BLaER1 (cell line): Measurements from ENCODE around the gene FAAH.

Source experiments
- H3K27ac ChIP-seq: shearing (Covaris generic); formaldehyde crosslinking; 2 replicates; pipeline ENCODE4 v1.8.1; 2022
- H3K27me3 ChIP-seq: shearing (Covaris generic); formaldehyde crosslinking; 2 replicates; pipeline ENCODE4 v1.8.1; 2022
- H3K36me3 ChIP-seq: shearing (Covaris generic); formaldehyde crosslinking; 2 replicates; pipeline ENCODE4 v1.8.1; 2022
- H3K4me1 ChIP-seq: shearing (Covaris generic); formaldehyde crosslinking; 2 replicates; pipeline ENCODE4 v1.8.1; 2022
- H3K4me2 ChIP-seq: shearing (Covaris generic); formaldehyde crosslinking; 2 replicates; pipeline ENCODE4 v1.8.1; 2022
- H3K4me3 ChIP-seq: shearing (Covaris generic); formaldehyde crosslinking; 2 replicates; pipeline ENCODE4 v1.8.1; 2022
- H3K9ac ChIP-seq: shearing (Covaris generic); formaldehyde crosslinking; 2 replicates; pipeline ENCODE4 v1.8.1; 2022
- H3K9me3 ChIP-seq: shearing (Covaris generic); formaldehyde crosslinking; 2 replicates; pipeline ENCODE4 v1.8.1; 2022
- H4K20me1 ChIP-seq: shearing (Covaris generic); formaldehyde crosslinking; 2 replicates; pipeline ENCODE4 v1.8.1; 2022
- Cebpa-rat ChIP-seq: shearing (Covaris generic); IDR thresholded peaks from 2 replicates; pipeline ENCODE4 v1.8.1; 2022

Gene FAAH

DNA sequence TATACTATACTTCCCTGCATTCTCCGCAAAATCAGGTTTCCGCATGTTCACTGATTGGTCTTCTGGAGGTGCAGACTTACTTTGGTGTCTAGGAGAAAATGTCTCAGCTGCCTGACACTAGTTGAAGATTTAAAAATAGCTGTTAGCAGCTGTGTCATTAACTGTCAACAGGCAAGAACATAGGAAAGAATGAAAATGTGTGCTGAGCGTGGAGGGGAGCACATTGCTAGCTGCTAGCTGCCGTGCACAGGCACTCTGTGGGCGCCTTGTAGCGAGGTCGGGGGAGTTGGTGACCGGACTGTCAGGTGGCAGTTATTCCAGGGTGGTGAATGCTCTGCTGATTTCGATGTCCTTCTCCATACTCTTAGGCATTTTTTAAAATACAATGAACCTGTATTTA, 5.2 kb downstream of the FAAH start:
- Histone ChIP-seq H3K36me3 (peaks cover 17% of the 10 kb centered on the region), H3K4me2 (peak overlapping the region; percentile 95), H3K9ac (peak overlapping the region; percentile 63; the same call in 1 of the 2 replicates), H3K4me3 (peak overlapping the region; percentile 55), H4K20me1 (peaks cover 41% of the 10 kb centered on the region), H3K27ac (peak overlapping the region; percentile 80), H3K27me3 (no peaks in the 10 kb centered on the region), H3K9me3 (no peaks in the 10 kb centered on the region), H3K4me1 (peaks cover 88% of the 10 kb centered on the region)
- TF ChIP-seq Cebpa-rat, result no peak

DNA sequence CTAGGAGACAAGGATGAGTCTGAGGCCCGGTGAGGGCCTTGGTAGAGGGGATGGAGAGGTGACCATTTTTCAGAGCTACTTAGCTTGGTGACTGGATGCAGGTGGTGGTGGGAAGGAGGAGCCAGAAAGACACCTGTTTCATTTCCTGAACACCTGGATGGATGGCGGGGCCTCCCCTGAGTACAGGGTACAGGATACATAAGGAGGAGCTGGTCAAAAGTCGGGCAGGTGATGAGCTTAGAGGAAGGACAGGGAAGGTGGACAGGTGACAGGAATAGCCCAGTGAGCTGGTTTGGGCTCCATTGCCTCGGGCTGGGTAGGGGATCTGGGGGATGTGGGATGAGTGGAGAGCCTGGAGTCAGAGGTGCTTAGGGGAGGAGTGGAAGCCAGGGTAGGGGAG, 6.3 kb downstream of the FAAH start:
- Histone ChIP-seq H3K27ac (peak overlapping the region; percentile 80), H3K4me3 (peak overlapping the region; percentile 55; the same call in 1 of the 2 replicates), H3K9ac (peak overlapping the region; percentile 55; the same call in 1 of the 2 replicates), H3K36me3 (peaks cover 28% of the 10 kb centered on the region), H3K27me3 (no peaks in the 10 kb centered on the region), H3K9me3 (no peaks in the 10 kb centered on the region), H4K20me1 (peaks cover 45% of the 10 kb centered on the region), H3K4me2 (peak overlapping the region; percentile 95), H3K4me1 (peaks cover 89% of the 10 kb centered on the region)
- no peak for TF ChIP-seq Cebpa-rat

DNA sequence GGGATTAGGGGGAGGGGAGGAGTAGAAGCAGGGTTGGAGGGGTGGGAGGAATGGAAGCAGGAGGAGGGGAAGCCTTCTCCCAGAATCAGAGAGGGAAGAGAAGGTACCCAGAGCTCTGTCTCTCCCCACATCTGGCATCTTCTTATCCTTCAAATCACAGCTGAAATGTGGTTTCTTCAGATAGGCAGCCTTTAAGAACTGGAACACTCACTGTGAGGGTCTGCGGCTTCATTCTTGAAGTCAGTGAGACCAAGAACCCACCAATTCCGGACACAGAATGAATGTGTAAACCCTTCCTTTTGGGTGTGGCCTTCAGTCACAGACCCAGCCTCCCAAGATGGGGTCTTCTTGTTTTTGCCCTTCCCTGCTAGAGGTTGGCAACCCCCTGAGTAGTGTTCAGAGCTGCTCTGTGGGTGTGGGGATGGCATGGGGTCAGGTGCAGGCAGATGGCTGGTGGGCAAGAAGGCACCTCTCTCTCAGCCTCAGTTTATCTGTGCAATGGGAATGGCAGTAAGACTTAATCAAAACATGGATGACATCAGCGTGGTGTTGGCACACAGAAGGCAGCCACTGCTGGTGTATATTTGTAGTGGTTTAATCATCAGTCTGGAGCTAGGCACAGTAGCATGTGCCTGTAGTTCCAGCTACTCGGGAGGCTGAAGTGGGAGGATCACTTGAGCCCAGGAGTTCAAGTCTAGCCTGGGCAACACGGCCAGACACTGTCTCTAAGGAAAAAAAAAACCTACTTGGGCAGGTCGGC, 7.2 kb downstream of the FAAH start:
- Histone ChIP-seq H4K20me1 (peaks cover 46% of the 10 kb centered on the region; the same call in 1 of the 2 replicates), H3K36me3 (peaks cover 37% of the 10 kb centered on the region), H3K27me3 (no peaks in the 10 kb centered on the region), H3K4me3 (no peak overlapping the region), H3K9me3 (no peaks in the 10 kb centered on the region), H3K4me2 (peak overlapping the region; percentile 78), H3K27ac (peak overlapping the region; percentile 62), H3K9ac (peak overlapping the region; percentile 25; the same call in 1 of the 2 replicates), H3K4me1 (peaks cover 86% of the 10 kb centered on the region)
- TF ChIP-seq Cebpa-rat, result no peak

DNA sequence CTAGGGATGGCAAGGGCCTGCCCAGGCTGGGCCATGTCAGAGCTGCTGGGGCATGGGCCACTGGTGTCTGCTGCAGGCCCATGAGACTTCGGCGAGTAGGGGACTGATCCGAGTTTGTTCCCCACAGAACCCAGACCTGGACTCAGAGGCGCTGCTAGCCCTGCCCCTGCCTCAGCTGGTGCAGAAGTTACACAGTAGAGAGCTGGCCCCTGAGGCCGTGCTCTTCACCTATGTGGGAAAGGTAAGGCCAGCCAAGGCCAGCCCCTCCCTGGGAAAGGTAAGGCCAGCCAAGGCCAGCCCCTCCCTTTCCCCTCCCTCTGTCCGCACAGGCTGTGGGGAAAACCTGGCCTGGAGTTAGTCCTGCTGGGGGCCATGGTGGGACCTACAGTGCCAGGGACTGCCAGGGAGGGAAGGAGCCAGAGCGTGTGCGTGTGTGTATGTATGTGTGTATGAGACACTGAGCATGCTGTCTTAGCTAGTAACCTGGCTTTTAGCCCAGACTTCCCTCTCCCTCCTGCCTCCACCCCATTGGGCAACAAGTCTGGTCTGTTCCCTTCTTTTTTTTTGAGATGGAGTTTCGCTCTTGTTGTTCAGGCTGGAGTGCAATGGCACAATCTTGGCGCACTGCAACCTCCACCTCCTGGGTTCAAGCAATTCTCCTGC, 8.0 kb downstream of the FAAH start:
- Histone ChIP-seq H3K36me3 (peaks cover 42% of the 10 kb centered on the region), H3K27ac (peak overlapping the region; percentile 62), H4K20me1 (peaks cover 50% of the 10 kb centered on the region), H3K9me3 (no peaks in the 10 kb centered on the region), H3K4me3 (no peak overlapping the region), H3K4me1 (peaks cover 81% of the 10 kb centered on the region), H3K9ac (peak overlapping the region; percentile 25; the same call in 1 of the 2 replicates), H3K4me2 (peak overlapping the region; percentile 78), H3K27me3 (no peaks in the 10 kb centered on the region)
- TF ChIP-seq Cebpa-rat, result no peak

DNA sequence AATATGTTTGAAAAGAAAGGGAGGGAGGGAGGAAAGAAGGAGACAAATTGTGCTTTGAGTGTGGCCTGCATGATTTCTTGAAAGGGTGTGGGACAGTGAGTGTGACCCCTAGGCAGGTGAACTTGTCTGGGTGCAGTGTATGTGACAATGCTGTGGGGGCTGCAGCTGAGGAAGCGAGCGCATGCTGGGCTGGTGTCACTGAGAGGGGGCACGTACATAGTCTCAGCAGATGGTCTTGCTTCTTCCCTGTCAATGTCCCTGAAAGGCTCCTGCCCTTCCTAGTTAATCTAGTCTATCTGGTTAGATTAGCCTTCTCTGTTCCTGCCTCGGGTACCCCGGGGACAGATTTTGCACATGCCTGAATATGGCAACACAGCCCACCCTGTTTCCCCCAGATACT, 9.8 kb downstream of the FAAH start:
- Histone ChIP-seq H4K20me1 (peaks cover 68% of the 10 kb centered on the region), H3K4me1 (peaks cover 63% of the 10 kb centered on the region), H3K27ac (peak overlapping the region; percentile 60; the same call in 1 of the 2 replicates), H3K4me3 (no peak overlapping the region), H3K36me3 (peaks cover 60% of the 10 kb centered on the region), H3K9me3 (no peaks in the 10 kb centered on the region), H3K9ac (peak overlapping the region; percentile 29; the same call in 1 of the 2 replicates), H3K4me2 (no peak overlapping the region; the same call in 1 of the 2 replicates), H3K27me3 (no peaks in the 10 kb centered on the region)
- no peak for TF ChIP-seq Cebpa-rat

DNA sequence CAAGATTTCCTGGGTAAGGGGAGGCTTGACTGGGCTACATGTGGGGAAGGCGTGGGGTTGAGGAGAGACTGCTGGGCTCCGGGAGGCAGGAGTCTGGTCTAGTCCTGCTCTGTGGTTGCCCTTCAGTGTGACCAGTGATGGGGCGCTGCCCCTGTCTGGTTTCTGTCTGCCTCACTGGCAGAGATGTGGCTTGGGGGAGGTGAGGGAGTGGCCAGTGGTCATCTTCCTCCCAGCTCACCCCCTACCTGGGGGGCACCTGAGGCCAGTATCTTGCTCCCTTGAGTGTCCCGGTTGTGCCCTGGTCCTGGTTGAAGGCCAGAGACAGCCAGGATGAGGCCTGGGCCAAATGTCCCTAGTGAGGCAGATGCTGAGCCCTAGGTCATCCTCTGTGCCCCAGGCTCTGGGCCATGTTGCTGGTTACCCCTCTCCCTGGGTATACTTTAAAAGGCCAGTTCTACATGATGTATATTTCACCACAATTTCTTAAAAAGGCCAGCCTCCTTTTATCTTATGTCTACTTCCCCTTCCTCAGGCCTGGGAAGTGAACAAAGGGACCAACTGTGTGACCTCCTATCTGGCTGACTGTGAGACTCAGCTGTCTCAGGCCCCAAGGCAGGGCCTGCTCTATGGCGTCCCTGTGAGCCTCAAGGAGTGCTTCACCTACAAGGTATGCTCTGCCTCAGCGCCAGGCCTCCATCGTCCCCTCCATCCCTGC, 10.5 kb downstream of the FAAH start:
- Histone ChIP-seq H3K4me1 (peaks cover 55% of the 10 kb centered on the region), H3K4me3 (no peak overlapping the region), H3K27me3 (no peaks in the 10 kb centered on the region), H3K27ac (peak overlapping the region; percentile 60; the same call in 1 of the 2 replicates), H3K9ac (peak overlapping the region; percentile 48; the same call in 1 of the 2 replicates), H3K4me2 (peak overlapping the region; percentile 42; the same call in 1 of the 2 replicates), H3K9me3 (no peaks in the 10 kb centered on the region), H3K36me3 (peaks cover 67% of the 10 kb centered on the region), H4K20me1 (peaks cover 75% of the 10 kb centered on the region)
- no peak for TF ChIP-seq Cebpa-rat

DNA sequence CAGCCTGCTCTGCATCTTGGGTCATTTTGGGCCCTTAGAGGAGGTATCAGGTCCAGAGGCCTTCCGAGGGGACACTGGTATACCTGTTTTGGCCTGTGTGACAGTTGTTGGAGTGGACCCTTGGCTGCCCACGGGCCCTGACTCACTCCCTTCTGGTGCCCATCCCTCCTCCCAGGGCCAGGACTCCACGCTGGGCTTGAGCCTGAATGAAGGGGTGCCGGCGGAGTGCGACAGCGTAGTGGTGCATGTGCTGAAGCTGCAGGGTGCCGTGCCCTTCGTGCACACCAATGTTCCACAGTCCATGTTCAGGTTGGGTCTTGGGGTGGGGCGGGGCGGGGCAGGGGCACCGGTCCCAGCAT, 11.1 kb downstream of the FAAH start:
- no peak for TF ChIP-seq Cebpa-rat
- Histone ChIP-seq H3K9ac (peak overlapping the region; percentile 48; the same call in 1 of the 2 replicates), H3K4me2 (peak overlapping the region; percentile 42; the same call in 1 of the 2 replicates)

DNA sequence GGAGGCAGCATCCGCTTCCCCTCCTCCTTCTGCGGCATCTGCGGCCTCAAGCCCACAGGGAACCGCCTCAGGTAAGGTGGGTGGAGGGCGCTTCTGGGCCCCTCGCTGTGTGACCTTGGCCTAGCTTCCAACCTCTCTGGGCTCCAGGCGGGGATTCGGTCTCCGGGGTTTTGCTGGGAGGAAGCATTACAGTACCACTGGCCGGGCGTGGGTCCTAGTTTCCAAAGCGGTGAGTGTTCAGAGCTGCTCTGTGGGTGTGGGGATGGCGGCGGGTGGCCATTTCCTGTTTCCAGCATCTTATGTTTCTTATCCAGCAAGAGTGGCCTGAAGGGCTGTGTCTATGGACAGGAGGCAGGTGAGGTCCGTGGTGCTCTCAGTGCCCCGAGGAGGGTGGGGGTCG, 11.6 kb downstream of the FAAH start:
- Histone ChIP-seq H3K36me3 (peaks cover 78% of the 10 kb centered on the region), H3K4me3 (no peak overlapping the region), H3K9ac (no peak overlapping the region), H3K9me3 (no peaks in the 10 kb centered on the region), H3K27ac (no peak overlapping the region; the same call in 1 of the 2 replicates), H3K4me2 (no peak overlapping the region), H3K27me3 (no peaks in the 10 kb centered on the region), H3K4me1 (peaks cover 45% of the 10 kb centered on the region), H4K20me1 (peaks cover 86% of the 10 kb centered on the region)
- TF ChIP-seq Cebpa-rat, result no peak

More for the DNA sequence above, 11.1 kb downstream of the FAAH start:
- peaks cover 50% of the 10 kb centered on the region for H3K4me1 ChIP-seq
- no peaks in the 10 kb centered on the region for H3K27me3 ChIP-seq
- H3K36me3 ChIP-seq, result peaks cover 73% of the 10 kb centered on the region
- peaks cover 80% of the 10 kb centered on the region for H4K20me1 ChIP-seq
- H3K9me3 ChIP-seq, result no peaks in the 10 kb centered on the region
- peak overlapping the region; percentile 60; the same call in 1 of the 2 replicates for H3K27ac ChIP-seq
- no peak overlapping the region for H3K4me3 ChIP-seq

DNA sequence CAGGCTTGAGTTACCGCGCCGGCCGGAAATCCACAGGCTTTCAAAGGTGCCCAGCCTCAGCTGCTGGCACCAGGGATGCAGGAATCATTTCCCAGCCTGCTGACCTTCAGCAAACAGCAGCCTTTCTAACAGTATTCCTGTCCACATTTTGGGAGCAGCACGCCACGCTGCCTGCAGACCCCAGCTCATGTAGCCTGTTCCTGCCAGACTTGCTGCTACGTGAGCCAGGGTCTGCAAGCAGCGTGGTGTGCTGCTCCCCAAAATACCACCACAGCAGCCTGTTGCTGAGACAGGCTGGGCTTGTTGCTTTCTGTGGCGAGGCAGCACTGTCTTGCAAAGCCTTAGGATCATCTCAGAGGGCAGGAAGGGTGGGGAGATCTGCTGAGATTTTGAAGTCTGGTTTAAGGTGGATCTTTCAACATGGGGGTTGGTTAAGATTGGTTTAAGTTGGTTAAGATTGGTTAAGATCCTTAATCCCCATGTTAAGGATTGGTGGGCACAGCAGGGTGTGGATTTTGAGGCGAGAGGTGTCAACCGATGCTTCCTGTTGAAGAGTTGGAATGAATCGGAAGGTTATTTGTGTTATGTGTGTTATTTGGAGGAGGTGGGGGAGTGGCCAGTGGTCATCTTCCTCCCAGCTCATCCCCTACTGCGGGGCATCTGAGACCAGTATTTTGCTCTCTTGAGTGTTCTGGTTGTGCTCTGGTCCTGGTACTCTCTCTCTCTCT, 12.9 kb downstream of the FAAH start:
- H3K36me3 ChIP-seq, result peaks cover 91% of the 10 kb centered on the region
- peaks cover 90% of the 10 kb centered on the region for H4K20me1 ChIP-seq
- no peak overlapping the region for H3K4me2 ChIP-seq
- no peaks in the 10 kb centered on the region for H3K27me3 ChIP-seq
- H3K4me1 ChIP-seq, result peaks cover 48% of the 10 kb centered on the region
- no peak overlapping the region for H3K9ac ChIP-seq
- no peak overlapping the region for H3K4me3 ChIP-seq
- TF ChIP-seq Cebpa-rat, result no peak
- no peak overlapping the region for H3K27ac ChIP-seq
- no peaks in the 10 kb centered on the region for H3K9me3 ChIP-seq
